ENCODE data around the gene CUBN. TPM values are rescaled to one million over a fixed set of nuclear protein-coding genes. Genes with fewer than 3 reads are reported as not detected.

CUBN gene
- total RNA-seq, 1 donor from 2014 or later, result 0.32 TPM

DNA sequence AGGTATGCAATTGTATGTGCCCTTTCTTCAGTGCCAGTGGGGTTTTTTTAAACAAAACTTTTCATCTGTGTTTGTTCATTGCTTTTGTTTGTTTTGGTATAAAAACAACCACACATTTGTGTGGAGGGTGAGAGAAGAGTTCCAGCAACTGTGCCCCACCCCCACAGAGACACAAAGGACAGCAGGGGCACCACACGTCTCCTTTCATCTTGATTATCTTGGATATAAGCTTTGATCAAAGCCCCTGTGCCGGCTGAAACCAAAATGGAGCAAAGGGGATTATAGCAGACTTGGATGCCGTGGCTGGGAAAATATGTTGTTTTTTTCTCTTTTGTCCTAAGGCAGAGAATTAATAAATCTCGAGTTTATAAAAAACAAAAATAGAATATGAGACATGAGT is 200.5 kb downstream of the CUBN start:
- no peak overlapping the region for H3K27ac Mint-ChIP-seq (ENCODE audit: unreplicated experiment)
- TF ChIP-seq, protein P1, sequence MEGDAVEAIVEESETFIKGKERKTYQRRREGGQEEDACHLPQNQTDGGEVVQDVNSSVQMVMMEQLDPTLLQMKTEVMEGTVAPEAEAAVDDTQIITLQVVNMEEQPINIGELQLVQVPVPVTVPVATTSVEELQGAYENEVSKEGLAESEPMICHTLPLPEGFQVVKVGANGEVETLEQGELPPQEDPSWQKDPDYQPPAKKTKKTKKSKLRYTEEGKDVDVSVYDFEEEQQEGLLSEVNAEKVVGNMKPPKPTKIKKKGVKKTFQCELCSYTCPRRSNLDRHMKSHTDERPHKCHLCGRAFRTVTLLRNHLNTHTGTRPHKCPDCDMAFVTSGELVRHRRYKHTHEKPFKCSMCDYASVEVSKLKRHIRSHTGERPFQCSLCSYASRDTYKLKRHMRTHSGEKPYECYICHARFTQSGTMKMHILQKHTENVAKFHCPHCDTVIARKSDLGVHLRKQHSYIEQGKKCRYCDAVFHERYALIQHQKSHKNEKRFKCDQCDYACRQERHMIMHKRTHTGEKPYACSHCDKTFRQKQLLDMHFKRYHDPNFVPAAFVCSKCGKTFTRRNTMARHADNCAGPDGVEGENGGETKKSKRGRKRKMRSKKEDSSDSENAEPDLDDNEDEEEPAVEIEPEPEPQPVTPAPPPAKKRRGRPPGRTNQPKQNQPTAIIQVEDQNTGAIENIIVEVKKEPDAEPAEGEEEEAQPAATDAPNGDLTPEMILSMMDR (IDR thresholded peaks at IDR 0.05; ENCODE audit: partially characterized antibody, unreplicated experiment), result no peak
- no peaks in the 10 kb centered on the region for H3K36me3 Mint-ChIP-seq (ENCODE audit: unreplicated experiment)
- DNase-seq, result no peak
- peaks cover 4% of the 10 kb centered on the region for H3K4me1 Mint-ChIP-seq (ENCODE audit: low read depth, unreplicated experiment)
- H3K9me3 Mint-ChIP-seq (ENCODE audit: unreplicated experiment), result no peaks in the 10 kb centered on the region
- no peak overlapping the region for H3K4me3 Mint-ChIP-seq (ENCODE audit: unreplicated experiment)
- H3K27me3 Mint-ChIP-seq (ENCODE audit: unreplicated experiment), result no peaks in the 10 kb centered on the region

DNA sequence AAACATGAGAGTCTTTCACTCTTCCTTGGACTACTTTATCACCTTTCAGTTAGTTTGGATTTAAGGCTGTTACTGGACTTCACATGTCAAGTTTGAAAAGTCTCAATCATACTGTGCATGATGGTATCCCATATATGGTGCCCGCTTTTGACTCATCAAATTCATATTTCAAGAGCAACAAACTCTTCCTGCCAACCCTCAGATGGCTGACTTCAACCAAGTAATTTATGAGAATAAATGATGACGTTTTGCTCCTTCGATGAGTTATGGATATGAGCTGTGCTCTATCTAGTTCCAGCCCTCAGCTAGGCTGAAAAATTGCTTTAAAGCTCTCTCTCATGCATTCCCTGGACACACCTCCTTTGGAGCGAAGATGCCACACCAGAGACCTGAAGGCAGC is 202.1 kb downstream of the CUBN start:
- Mint-ChIP-seq H3K4me3 (ENCODE audit: unreplicated experiment) (no peak overlapping the region), H3K9me3 (ENCODE audit: unreplicated experiment) (no peaks in the 10 kb centered on the region), H3K4me1 (ENCODE audit: low read depth, unreplicated experiment) (no peaks in the 10 kb centered on the region), H3K27ac (ENCODE audit: unreplicated experiment) (no peak overlapping the region), H3K27me3 (ENCODE audit: unreplicated experiment) (no peaks in the 10 kb centered on the region), H3K36me3 (ENCODE audit: unreplicated experiment) (no peaks in the 10 kb centered on the region)
- DNase-seq, result no peak
- TF ChIP-seq, protein P1 (IDR thresholded peaks at IDR 0.05; ENCODE audit: partially characterized antibody, unreplicated experiment), result no peak

DNA sequence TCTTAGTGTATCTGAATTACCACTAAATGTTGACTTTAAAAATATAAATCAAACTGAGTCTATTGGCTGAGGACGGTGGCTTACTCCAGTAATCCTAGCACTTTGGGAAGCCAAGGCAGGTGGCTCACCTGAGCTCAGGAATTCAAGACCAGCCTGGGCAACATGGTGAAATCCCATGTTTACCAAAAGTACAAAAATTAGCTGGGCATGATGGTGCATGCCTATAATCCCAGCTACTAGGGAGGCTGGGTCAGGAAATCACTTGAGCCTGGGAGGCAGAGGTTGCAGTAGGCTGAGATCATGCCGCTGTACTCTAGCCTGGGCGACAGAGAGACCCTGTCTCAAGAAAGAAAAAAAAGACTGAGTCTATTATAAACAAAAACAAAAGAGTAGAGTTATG is 205.9 kb downstream of the CUBN start:
- H3K27ac Mint-ChIP-seq (ENCODE audit: unreplicated experiment), result no peak overlapping the region
- no peak for DNase-seq
- TF ChIP-seq, protein P1 (IDR thresholded peaks at IDR 0.05; ENCODE audit: partially characterized antibody, unreplicated experiment), result no peak
- no peaks in the 10 kb centered on the region for H3K27me3 Mint-ChIP-seq (ENCODE audit: unreplicated experiment)
- H3K36me3 Mint-ChIP-seq (ENCODE audit: unreplicated experiment), result no peaks in the 10 kb centered on the region
- H3K4me3 Mint-ChIP-seq (ENCODE audit: unreplicated experiment), result no peak overlapping the region
- H3K4me1 Mint-ChIP-seq (ENCODE audit: low read depth, unreplicated experiment), result no peaks in the 10 kb centered on the region
- no peaks in the 10 kb centered on the region for H3K9me3 Mint-ChIP-seq (ENCODE audit: unreplicated experiment)

DNA sequence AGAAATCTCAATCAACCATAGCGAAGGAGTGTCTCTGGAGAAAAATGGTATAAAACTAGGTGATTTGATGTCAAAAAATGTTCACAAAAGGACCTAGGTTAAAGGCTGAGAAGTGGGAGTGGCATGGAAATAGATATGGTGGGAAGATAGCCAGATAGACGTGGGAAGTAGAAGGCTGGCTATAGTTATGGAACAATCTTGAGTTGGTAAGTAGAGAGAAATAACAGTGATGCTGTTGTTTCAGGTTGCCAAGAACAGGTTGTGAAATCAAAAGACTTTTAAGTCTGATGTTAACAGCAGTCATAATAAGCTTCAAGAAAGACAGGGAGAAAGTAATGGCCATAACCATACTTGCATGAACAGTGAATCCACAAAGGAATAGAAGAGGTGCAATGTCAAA is 206.3 kb downstream of the CUBN start:
- Mint-ChIP-seq H3K27me3 (ENCODE audit: unreplicated experiment) (no peaks in the 10 kb centered on the region), H3K4me3 (ENCODE audit: unreplicated experiment) (no peak overlapping the region), H3K27ac (ENCODE audit: unreplicated experiment) (no peak overlapping the region), H3K36me3 (ENCODE audit: unreplicated experiment) (no peaks in the 10 kb centered on the region), H3K9me3 (ENCODE audit: unreplicated experiment) (no peaks in the 10 kb centered on the region), H3K4me1 (ENCODE audit: low read depth, unreplicated experiment) (no peaks in the 10 kb centered on the region)
- no peak for DNase-seq
- TF ChIP-seq, protein P1 (IDR thresholded peaks at IDR 0.05; ENCODE audit: partially characterized antibody, unreplicated experiment), result no peak

DNA sequence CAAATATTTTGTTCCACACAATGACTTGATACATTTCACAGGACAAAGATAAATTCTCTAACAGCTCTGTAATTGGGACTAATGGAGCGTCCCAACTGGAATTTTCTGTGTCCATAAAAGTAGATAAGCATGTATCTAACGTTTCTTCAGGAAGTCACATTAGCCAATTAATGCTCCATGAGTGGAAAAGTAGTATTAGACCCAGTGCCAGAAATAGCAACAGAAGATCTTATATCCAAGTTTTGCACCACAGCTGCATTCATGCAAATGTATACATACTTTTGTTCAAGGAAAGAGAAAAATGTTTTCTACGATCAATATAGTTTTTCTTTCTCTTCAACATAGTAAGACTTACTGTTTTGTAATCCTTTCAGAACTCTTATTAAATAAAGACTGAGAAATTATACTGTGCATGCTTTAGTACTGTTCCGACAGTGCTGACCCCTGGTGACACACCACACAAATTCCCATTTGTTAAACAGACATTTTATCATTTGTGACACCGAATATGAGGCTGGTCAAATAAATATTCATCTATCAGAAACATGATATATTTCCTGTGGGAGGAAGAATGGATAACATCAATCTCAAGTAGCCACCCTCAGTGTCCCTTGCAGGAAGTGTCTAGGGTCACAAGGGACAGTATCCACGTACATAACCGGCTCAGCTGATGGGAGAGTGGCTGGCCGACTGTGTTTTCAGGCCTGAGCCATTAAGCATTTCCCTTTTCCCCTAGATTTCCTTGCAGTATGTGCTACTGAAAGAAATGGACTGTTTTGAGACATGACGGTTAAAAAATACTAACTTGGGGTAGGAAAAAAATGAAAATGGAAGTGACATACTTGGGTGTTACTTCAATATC is 210.3 kb downstream of the CUBN start:
- no peaks in the 10 kb centered on the region for H3K4me1 Mint-ChIP-seq (ENCODE audit: low read depth, unreplicated experiment)
- no peak overlapping the region for H3K27ac Mint-ChIP-seq (ENCODE audit: unreplicated experiment)
- no peaks in the 10 kb centered on the region for H3K27me3 Mint-ChIP-seq (ENCODE audit: unreplicated experiment)
- H3K36me3 Mint-ChIP-seq (ENCODE audit: unreplicated experiment), result no peaks in the 10 kb centered on the region
- H3K4me3 Mint-ChIP-seq (ENCODE audit: unreplicated experiment), result no peak overlapping the region
- no peaks in the 10 kb centered on the region for H3K9me3 Mint-ChIP-seq (ENCODE audit: unreplicated experiment)
- TF ChIP-seq, protein P1 (IDR thresholded peaks at IDR 0.05; ENCODE audit: partially characterized antibody, unreplicated experiment), result no peak
- no peak for DNase-seq
